ENCODE results near the gene LRRC36.
"Not testable (repeated sequence)": the region's sequence is repeated elsewhere in the genome, so short reads cannot be mapped to it uniquely, and the experiment has no call there.

Gene LRRC36

GRCh38 chr16:67406111-67406971 is 79.7 kb downstream of the LRRC36 start:
- DNase-seq: no peak

- DNase-seq: no peak
Observed at GRCh38 chr16:67407176-67407787, 80.7 kb downstream of the LRRC36 start.

- DNase-seq: no peak
Observed at GRCh38 chr16:67407788-67408452, 81.3 kb downstream of the LRRC36 start.

- no peak for DNase-seq
Observed at GRCh38 chr16:67409631-67410030, 83.0 kb downstream of the LRRC36 start.

- DNase-seq: no peak
Observed at GRCh38 chr16:67411339-67411738, 84.7 kb downstream of the LRRC36 start.

GRCh38 chr16:67412294-67412693 is 85.7 kb downstream of the LRRC36 start:
- no peak for DNase-seq

GRCh38 chr16:67413978-67414911 is 87.6 kb downstream of the LRRC36 start:
- no peak for DNase-seq

- not testable (repeated sequence) for DNase-seq
Observed at GRCh38 chr16:67415421-67415820, 88.8 kb downstream of the LRRC36 start.

- DNase-seq: peak; percentile 35
Observed at GRCh38 chr16:67415872-67416793, 89.5 kb downstream of the LRRC36 start, which contains the start of gene ZDHHC1. Gene ZDHHC1, minus strand, starts transcription at chr16:67416477. Its CDS starts 8,702 bp downstream, at chr16:67407775.

- DNase-seq: no peak
Observed at GRCh38 chr16:67417333-67418061, 90.9 kb downstream of the LRRC36 start.

- DNase-seq: no peak
Observed at GRCh38 chr16:67419502-67419901, 92.9 kb downstream of the LRRC36 start.

GRCh38 chr16:67419931-67420330 is 93.3 kb downstream of the LRRC36 start:
- no peak for DNase-seq

- no peak for DNase-seq
Observed at GRCh38 chr16:67421030-67421429, 94.4 kb downstream of the LRRC36 start.

GRCh38 chr16:67423015-67423414 is 96.4 kb downstream of the LRRC36 start:
- DNase-seq: no peak

GRCh38 chr16:67423611-67424260 is 97.1 kb downstream of the LRRC36 start:
- DNase-seq: no peak

- DNase-seq: no peak
Observed at GRCh38 chr16:67424261-67424615, 97.6 kb downstream of the LRRC36 start.

- no peak for DNase-seq
Observed at GRCh38 chr16:67425061-67425460, 98.4 kb downstream of the LRRC36 start.

GRCh38 chr16:67425580-67425979 is 99.0 kb downstream of the LRRC36 start:
- DNase-seq: no peak

- DNase-seq: no peak
Observed at GRCh38 chr16:67426022-67426421, 99.4 kb downstream of the LRRC36 start.

- DNase-seq: no peak
Observed at GRCh38 chr16:67426950-67427349, 100.3 kb downstream of the LRRC36 start.
